Mesenchymal stem cell (in vitro differentiated cells and primary cell): ENCODE data around the gene TNFAIP8.

Source experiments
- DNase-seq: peaks from one replicate; pipeline ENCODE4 v3.0.0-alpha.2; 2013
- H2AFZ ChIP-seq: one replicate; pipeline ENCODE4 v1.6.1; 2013; ENCODE audit warnings: low read depth, mild to moderate bottlenecking, control low read depth, inconsistent platforms, low read length, moderate library complexity
- H2AK5ac ChIP-seq: 2 replicates; pipeline ENCODE4 v1.6.1; 2013; ENCODE audit warnings: low read length, moderate library complexity, mild to moderate bottlenecking, inconsistent platforms; ENCODE audit not compliant: severe bottlenecking
- H2BK120ac ChIP-seq: one replicate; pipeline ENCODE4 v1.6.1; 2013; ENCODE audit warnings: low read depth, mild to moderate bottlenecking, inconsistent platforms, low read length, moderate library complexity
- H2BK12ac ChIP-seq, 2 experiments: one replicate each; pipeline ENCODE4 v1.6.1; 2013; ENCODE audit warnings: inconsistent platforms in 2 of 2, low read length in 2 of 2, mild to moderate bottlenecking in 2 of 2, moderate library complexity in 2 of 2, control low read depth in 1 of 2
- H2BK15ac ChIP-seq: one replicate; pipeline ENCODE4 v1.6.1; 2013; ENCODE audit warnings: mild to moderate bottlenecking, low read depth, inconsistent platforms; ENCODE audit not compliant: poor library complexity, severe bottlenecking
- H2BK5ac ChIP-seq: 2 replicates; pipeline ENCODE4 v1.6.1; 2013; ENCODE audit warnings: low read depth, mild to moderate bottlenecking, low read length, control low read depth, inconsistent platforms; ENCODE audit not compliant: poor library complexity, severe bottlenecking
- H3K14ac ChIP-seq, 2 experiments: one replicate each; pipeline ENCODE4 v1.6.1; 2013; ENCODE audit warnings: inconsistent platforms in 2 of 2, low read length in 2 of 2, control low read depth in 1 of 2, mild to moderate bottlenecking in 1 of 2, moderate library complexity in 1 of 2
- H3K18ac ChIP-seq, 2 experiments: one replicate each; pipeline ENCODE4 v1.6.1; 2013; ENCODE audit warnings: inconsistent platforms in 2 of 2, low read length in 2 of 2, control low read depth in 1 of 2, low read depth in 1 of 2, mild to moderate bottlenecking in 1 of 2
- H3K23ac ChIP-seq, 2 experiments: one replicate each; pipeline ENCODE4 v1.6.1; 2013; ENCODE audit warnings: inconsistent platforms in 2 of 2, low read length in 2 of 2, mild to moderate bottlenecking in 2 of 2, moderate library complexity in 2 of 2, control low read depth in 1 of 2
- H3K27ac ChIP-seq: 2 replicates; pipeline ENCODE4 v1.5.1; 2013; ENCODE audit warnings: mild to moderate bottlenecking, moderate library complexity, low read length, control low read depth, inconsistent platforms; ENCODE audit not compliant: poor library complexity, severe bottlenecking
- H3K27me3 ChIP-seq, 2 experiments: 2 replicates each; pipeline versions ENCODE4 v1.6.1 to v1.7.0; 2013; ENCODE audit warnings: low read length in 2 of 2, mild to moderate bottlenecking in 2 of 2, moderate library complexity in 2 of 2, control low read depth in 1 of 2, inconsistent platforms in 1 of 2; ENCODE audit not compliant: control insufficient read depth in 1 of 2, insufficient read depth in 1 of 2
- H3K36me3 ChIP-seq, 2 experiments: 2 replicates each; pipeline versions ENCODE4 v1.6.1 to v1.7.0; 2013; ENCODE audit warnings: low read length in 2 of 2, control low read depth in 1 of 2, inconsistent platforms in 1 of 2, low read depth in 1 of 2, mild to moderate bottlenecking in 1 of 2; ENCODE audit not compliant: insufficient read depth in 2 of 2, control insufficient read depth in 1 of 2
- H3K4ac ChIP-seq, 2 experiments: one replicate each; pipeline ENCODE4 v1.6.1; 2013; ENCODE audit warnings: inconsistent platforms in 2 of 2, low read length in 2 of 2, mild to moderate bottlenecking in 2 of 2, moderate library complexity in 2 of 2, control low read depth in 1 of 2, low read depth in 1 of 2
- H3K4me1 ChIP-seq: 2 replicates; pipeline ENCODE4 v1.6.1; 2013; ENCODE audit warnings: low read depth, low read length, control low read depth; ENCODE audit not compliant: control insufficient read depth, insufficient read depth
- H3K4me2 ChIP-seq: 2 replicates; pipeline ENCODE4 v1.6.1; 2013; ENCODE audit warnings: low read length, mild to moderate bottlenecking, inconsistent platforms; ENCODE audit not compliant: poor library complexity, severe bottlenecking
- H3K4me3 ChIP-seq, 2 experiments: 2 replicates each; pipeline versions ENCODE4 v1.5.1 to v1.7.0; 2013; ENCODE audit warnings: low read length in 2 of 2, mild to moderate bottlenecking in 2 of 2, control low read depth in 1 of 2, low read depth in 1 of 2; ENCODE audit not compliant: insufficient read depth in 1 of 2
- H3K79me1 ChIP-seq: replicated peaks from 2 replicates; pipeline ENCODE4 v1.6.1; 2013; ENCODE audit warnings: mild to moderate bottlenecking, control low read depth, low read length, inconsistent platforms; ENCODE audit not compliant: poor library complexity, severe bottlenecking
- H3K9ac ChIP-seq: 2 replicates; pipeline ENCODE4 v1.7.0; 2013; ENCODE audit warnings: mild to moderate bottlenecking, low read length, moderate library complexity
- H3K9me3 ChIP-seq: 2 replicates; pipeline ENCODE4 v1.7.0; 2013; ENCODE audit warnings: mild to moderate bottlenecking, low read length; ENCODE audit not compliant: control insufficient read depth
- H4K8ac ChIP-seq: one replicate; pipeline ENCODE4 v1.6.1; 2013; ENCODE audit warnings: inconsistent platforms, mild to moderate bottlenecking, low read length, moderate library complexity
- H4K91ac ChIP-seq: one replicate; pipeline ENCODE4 v1.6.1; 2013; ENCODE audit warnings: mild to moderate bottlenecking, low read length, inconsistent platforms
- WGBS: methylation state at CpG from one replicate; pipeline ENCODE4 v1.1.7; 2013; ENCODE audit warnings: mixed read lengths; 5-methylcytosine and 5-hydroxymethylcytosine counted together

Gene TNFAIP8

GRCh38 chr5:119329666-119330065, 26.2 kb upstream of the TNFAIP8 start:
- H2AFZ ChIP-seq: no peak overlapping the region
- H3K23ac ChIP-seq: no peak overlapping the region
- DNase-seq: peak; percentile 94
- no peak overlapping the region for H4K91ac ChIP-seq
- H3K27ac ChIP-seq: no peak overlapping the region
- no peak overlapping the region for H2BK120ac ChIP-seq
- H2BK12ac ChIP-seq: peak overlapping the region in 1 of 2 experiments; percentile 25
- H2BK5ac ChIP-seq: no peak overlapping the region
- peak overlapping the region in 1 of 2 experiments; percentile 95 for H3K18ac ChIP-seq
- no peak overlapping the region for H3K4ac ChIP-seq
- H3K4me1 ChIP-seq: peaks cover 10% of the 10 kb centered on the region
- H3K4me2 ChIP-seq: no peak overlapping the region
- peak overlapping the region; percentile 63 for H2AK5ac ChIP-seq
- no peak overlapping the region for H2BK15ac ChIP-seq
- H3K9me3 ChIP-seq: no peaks in the 10 kb centered on the region
- H3K27me3 ChIP-seq: no peaks in the 10 kb centered on the region
- no peak overlapping the region for H4K8ac ChIP-seq
- H3K79me1 ChIP-seq: peaks cover 18% of the 10 kb centered on the region
- no peak overlapping the region for H3K14ac ChIP-seq
- WGBS: 67% methylated on average over 6 of the region's 6 CpGs
- no peaks in the 10 kb centered on the region for H3K36me3 ChIP-seq
- H3K4me3 ChIP-seq: no peak overlapping the region
- H3K9ac ChIP-seq: no peak overlapping the region

DNA sequence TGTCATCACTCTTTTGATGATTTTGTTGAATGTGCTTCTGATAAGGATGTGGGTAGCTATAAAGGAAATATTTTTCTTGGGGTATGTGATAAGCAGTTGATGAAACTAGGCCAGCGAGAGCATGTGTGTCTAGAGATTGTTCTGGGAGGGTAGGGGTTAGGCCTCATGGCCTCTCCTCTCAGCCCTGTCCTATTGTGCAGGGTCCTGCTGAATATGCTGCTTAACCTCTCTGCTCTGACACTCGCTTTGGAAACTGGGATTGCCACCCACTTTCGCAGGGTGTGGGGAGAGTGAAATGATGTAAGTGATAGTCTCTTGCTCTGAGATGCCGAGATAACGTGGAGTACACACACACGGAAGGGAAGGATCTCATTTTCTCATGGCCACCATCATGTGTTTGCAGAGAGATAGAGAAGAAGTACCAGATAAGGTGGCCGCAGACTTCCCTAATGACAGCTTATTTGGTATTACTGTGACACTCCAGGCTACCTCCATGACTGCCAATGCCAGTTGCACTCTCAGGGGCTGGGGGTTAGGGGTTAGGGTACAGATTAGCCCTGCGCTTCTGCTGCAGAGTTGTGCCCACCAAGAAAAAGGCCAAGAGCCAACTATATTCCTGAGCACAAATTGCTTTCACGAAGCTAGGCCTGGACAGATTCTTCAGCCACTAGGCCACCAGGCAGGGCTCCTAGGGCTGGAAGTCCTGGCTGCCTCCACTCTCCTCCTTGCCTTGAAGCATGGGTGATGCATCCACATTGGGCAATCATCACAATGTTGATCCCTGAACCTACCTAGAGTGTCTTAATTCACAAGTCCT, 25.2 kb upstream of the TNFAIP8 start:
- Histone ChIP-seq H2BK120ac (no peak overlapping the region), H3K9me3 (no peaks in the 10 kb centered on the region), H2BK5ac (no peak overlapping the region), H3K4ac (peak overlapping the region in 1 of 2 experiments; percentile 44), H3K27me3 (no peaks in the 10 kb centered on the region), H3K4me2 (no peak overlapping the region), H4K8ac (no peak overlapping the region), H3K79me1 (peaks cover 25% of the 10 kb centered on the region), H3K4me3 (no peak overlapping the region), H3K9ac (no peak overlapping the region), H3K36me3 (no peaks in the 10 kb centered on the region), H3K14ac (no peak overlapping the region), H2AK5ac (no peak overlapping the region), H2AFZ (no peak overlapping the region), H3K4me1 (peaks cover 9% of the 10 kb centered on the region), H3K23ac (no peak overlapping the region), H3K27ac (no peak overlapping the region), H4K91ac (peak overlapping the region; percentile 31), H2BK12ac (peak overlapping the region in 1 of 2 experiments; percentile 85), H2BK15ac (no peak overlapping the region), H3K18ac (peak overlapping the region; percentile 4 to 77)
- DNase-seq: no peak
- 94% methylated on average over 9 of the region's 9 CpGs for WGBS

DNA sequence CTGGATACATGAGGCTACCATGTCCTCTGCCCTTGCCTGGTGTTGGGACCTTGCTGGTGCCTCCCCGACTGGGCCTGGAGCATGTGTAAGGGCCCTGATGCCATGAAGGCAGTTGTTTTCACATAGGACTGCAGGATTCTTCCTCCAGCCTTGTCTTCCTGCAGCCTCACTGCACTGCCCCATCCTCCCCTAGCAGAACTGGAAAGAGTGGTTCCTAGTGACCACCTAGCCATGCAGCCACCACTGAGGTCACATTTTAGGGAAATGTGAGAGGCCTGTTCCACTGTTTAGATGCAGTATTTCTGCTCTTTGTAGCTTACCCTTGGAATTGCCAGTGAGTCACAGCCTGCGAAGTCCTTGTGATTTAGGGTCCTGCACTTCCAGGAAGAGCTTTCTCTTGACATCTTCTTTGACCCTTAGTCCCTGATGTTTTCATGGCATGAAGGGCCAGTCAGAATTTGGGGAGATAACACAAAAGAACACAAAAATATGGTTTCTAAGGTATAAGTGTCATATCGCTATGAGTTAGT, 24.2 kb upstream of the TNFAIP8 start:
- Histone ChIP-seq H3K9ac (no peak overlapping the region), H3K4ac (peak overlapping the region in 1 of 2 experiments; percentile 41), H3K79me1 (peaks cover 30% of the 10 kb centered on the region), H3K4me2 (no peak overlapping the region), H3K27ac (no peak overlapping the region), H4K8ac (no peak overlapping the region), H2BK15ac (no peak overlapping the region), H3K4me1 (peaks cover 6% of the 10 kb centered on the region), H3K27me3 (no peaks in the 10 kb centered on the region), H3K18ac (peak overlapping the region in 1 of 2 experiments; percentile 8), H2BK5ac (no peak overlapping the region), H3K23ac (no peak overlapping the region), H4K91ac (no peak overlapping the region), H3K36me3 (no peaks in the 10 kb centered on the region), H3K4me3 (no peak overlapping the region), H2AK5ac (no peak overlapping the region), H2AFZ (no peak overlapping the region), H2BK12ac (peak overlapping the region in 1 of 2 experiments; percentile 23), H3K9me3 (no peaks in the 10 kb centered on the region), H3K14ac (no peak overlapping the region), H2BK120ac (no peak overlapping the region)
- peak; percentile 54 for DNase-seq
- WGBS: 71% methylated on average over 3 of the region's 3 CpGs

DNA sequence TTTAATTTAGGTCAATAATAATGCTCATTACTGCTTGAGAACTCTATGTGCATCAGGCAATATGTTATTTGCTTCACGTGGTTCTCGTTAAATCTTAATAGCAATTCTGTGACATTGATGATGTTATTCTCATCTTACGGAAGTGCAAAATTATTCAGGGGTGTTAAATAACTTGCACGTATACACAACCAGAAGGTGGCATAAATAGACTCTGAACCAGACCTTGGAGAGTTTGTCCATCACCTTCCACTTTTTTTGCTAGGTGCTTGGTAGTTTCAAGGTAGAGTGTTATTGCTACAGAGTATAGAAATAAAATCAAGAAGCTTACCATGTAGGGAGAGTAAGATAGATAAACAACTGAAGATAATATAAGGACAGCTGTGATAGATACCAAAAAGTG, 23.6 kb upstream of the TNFAIP8 start:
- no peak overlapping the region for H2BK15ac ChIP-seq
- no peak overlapping the region for H2AK5ac ChIP-seq
- no peaks in the 10 kb centered on the region for H3K27me3 ChIP-seq
- no peak overlapping the region for H3K23ac ChIP-seq
- no peaks in the 10 kb centered on the region for H3K36me3 ChIP-seq
- H2AFZ ChIP-seq: no peak overlapping the region
- no peak overlapping the region for H3K14ac ChIP-seq
- no peak overlapping the region for H3K9ac ChIP-seq
- no peak overlapping the region for H2BK120ac ChIP-seq
- no peak overlapping the region for H3K4me2 ChIP-seq
- no peak overlapping the region for H2BK12ac ChIP-seq
- no peak overlapping the region for H3K27ac ChIP-seq
- over 99% methylated on average over 4 of the region's 4 CpGs for WGBS
- H4K8ac ChIP-seq: no peak overlapping the region
- peaks cover 6% of the 10 kb centered on the region for H3K4me1 ChIP-seq
- no peak overlapping the region for H3K4me3 ChIP-seq
- H3K9me3 ChIP-seq: no peaks in the 10 kb centered on the region
- H2BK5ac ChIP-seq: no peak overlapping the region
- no peak for DNase-seq
- no peak overlapping the region for H4K91ac ChIP-seq
- no peak overlapping the region for H3K18ac ChIP-seq
- no peak overlapping the region for H3K4ac ChIP-seq
- peaks cover 29% of the 10 kb centered on the region for H3K79me1 ChIP-seq
